ENCODE data around the gene CRYZL1. TPM values are rescaled to one million over a fixed set of nuclear protein-coding genes. Genes with fewer than 3 reads are reported as not detected.

The CRYZL1 gene
- total and polyA plus RNA-seq, 2 of the 8 experiments (the other 6 are each of a cell fraction or from before 2014, with no cell fraction given): 15.6 to 15.8 TPM

DNA sequence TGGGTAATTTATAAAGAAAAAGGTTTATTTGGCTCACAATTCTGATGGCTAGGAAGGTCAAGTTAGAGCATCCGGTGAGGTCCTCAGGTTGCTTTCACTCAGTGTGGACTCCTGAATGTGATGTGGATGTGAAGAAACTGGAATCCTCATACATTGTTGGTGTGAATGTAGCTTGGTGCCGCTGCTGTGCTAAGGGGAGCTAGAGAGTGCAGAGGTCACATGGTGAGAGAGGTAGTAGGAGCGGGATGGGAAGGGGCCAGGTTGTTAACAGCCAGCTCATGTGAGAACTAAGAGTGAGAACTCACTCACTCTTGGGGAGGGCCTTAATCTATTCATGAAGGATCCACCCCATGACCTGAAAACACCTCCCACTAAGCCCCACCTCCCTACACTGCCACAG, 22.6 kb upstream of the CRYZL1 start:
- Histone ChIP-seq H2AK5ac (ENCODE audit: low read depth, low read length) (0 out of 2 replicates have a peak overlapping the region, but pooled peaks have one; percentile 44), H3K27ac (ENCODE audit: low read depth, low read length) (no peak overlapping the region), H4K91ac (replicated peaks; ENCODE audit: insufficient read length, low read length) (no peak overlapping the region), H3K79me1 (ENCODE audit: low read depth, low read length) (peaks cover 6% of the 10 kb centered on the region), H3K23ac (ENCODE audit: insufficient read length) (no peak overlapping the region), H2AFZ (ENCODE audit: low read length) (no peak overlapping the region), H4K8ac (ENCODE audit: extremely low read depth, insufficient read depth, low read length) (no peak overlapping the region), H3K79me2 (ENCODE audit: control insufficient read depth in 1 of 2, insufficient read depth in 2 of 2, low read length in 2 of 2) (peaks cover 24 to 98% of the 10 kb centered on the region in 2 experiments), H3K4me1 (replicated peaks in 1 of 4; ENCODE audit: control insufficient read depth in 3 of 4, insufficient read depth in 4 of 4, low read length in 3 of 4) (peaks cover 0 to 9% (median under 1%) of the 10 kb centered on the region in 4 experiments; a peak in 2 of 7 replicates), H4K5ac (ENCODE audit: insufficient read length, low read depth, low read length) (no peak overlapping the region), H3K4me2 (ENCODE audit: insufficient read depth in 1 of 2, low read depth in 2 of 2, low read length in 2 of 2) (no peak overlapping the region), H3K18ac (ENCODE audit: extremely low read depth, low read length) (no peak overlapping the region), H3K9ac (replicated peaks in 1 of 4; ENCODE audit: extremely low read depth in 1 of 4, low read depth in 3 of 4, low read length in 3 of 4) (no peak overlapping the region), H2BK12ac (ENCODE audit: low read depth, low read length) (no peak overlapping the region), H3K27me3 (replicated peaks in 1 of 4; ENCODE audit: control insufficient read depth in 3 of 4, extremely low read depth in 1 of 4, insufficient read depth in 3 of 4, low read length in 3 of 4) (no peaks in the 10 kb centered on the region), H4K20me1 (replicated peaks in 1 of 2; ENCODE audit: control insufficient read depth in 1 of 2, insufficient read depth in 2 of 2, low read length in 2 of 2) (peaks cover 7 to 19% of the 10 kb centered on the region in 2 experiments), H2BK5ac (ENCODE audit: low read depth, low read length) (peak overlapping the region; percentile 31; the same call in 1 of the 2 replicates), H2BK20ac (ENCODE audit: low read length) (no peak overlapping the region), H2BK15ac (ENCODE audit: low read length) (no peak overlapping the region), H3K14ac (ENCODE audit: insufficient read length) (no peak overlapping the region), H3K4ac (replicated peaks; ENCODE audit: insufficient read length, low read depth, low read length) (no peak overlapping the region), H3K56ac (replicated peaks; ENCODE audit: insufficient read length, low read depth, low read length) (no peak overlapping the region), H3K9me3 (ENCODE audit: insufficient read depth in 2 of 2, low read depth in 1 of 2, low read length in 1 of 2) (no peaks in the 10 kb centered on the region), H2BK120ac (replicated peaks; ENCODE audit: low read depth, low read length) (no peak overlapping the region), H3K36me3 (ENCODE audit: control insufficient read depth in 2 of 4, insufficient read depth in 4 of 4, low read length in 3 of 4) (no peaks in the 10 kb centered on the region), H3K4me3 (ENCODE audit: extremely low read depth in 1 of 4, insufficient read depth in 2 of 4, low read depth in 3 of 4, low read length in 4 of 4) (no peak overlapping the region), H3K23me2 (ENCODE audit: low read depth, low read length) (no peaks in the 10 kb centered on the region)
- POLR2A ChIA-PET (ENCODE audit: partially characterized antibody): interaction anchor here (1.8 kb wide), 1 partner anchor 20 kb away, joined by 7 read pairs; no protein-coding TSS in a partner anchor
- TF ChIP-seq, protein P1, sequence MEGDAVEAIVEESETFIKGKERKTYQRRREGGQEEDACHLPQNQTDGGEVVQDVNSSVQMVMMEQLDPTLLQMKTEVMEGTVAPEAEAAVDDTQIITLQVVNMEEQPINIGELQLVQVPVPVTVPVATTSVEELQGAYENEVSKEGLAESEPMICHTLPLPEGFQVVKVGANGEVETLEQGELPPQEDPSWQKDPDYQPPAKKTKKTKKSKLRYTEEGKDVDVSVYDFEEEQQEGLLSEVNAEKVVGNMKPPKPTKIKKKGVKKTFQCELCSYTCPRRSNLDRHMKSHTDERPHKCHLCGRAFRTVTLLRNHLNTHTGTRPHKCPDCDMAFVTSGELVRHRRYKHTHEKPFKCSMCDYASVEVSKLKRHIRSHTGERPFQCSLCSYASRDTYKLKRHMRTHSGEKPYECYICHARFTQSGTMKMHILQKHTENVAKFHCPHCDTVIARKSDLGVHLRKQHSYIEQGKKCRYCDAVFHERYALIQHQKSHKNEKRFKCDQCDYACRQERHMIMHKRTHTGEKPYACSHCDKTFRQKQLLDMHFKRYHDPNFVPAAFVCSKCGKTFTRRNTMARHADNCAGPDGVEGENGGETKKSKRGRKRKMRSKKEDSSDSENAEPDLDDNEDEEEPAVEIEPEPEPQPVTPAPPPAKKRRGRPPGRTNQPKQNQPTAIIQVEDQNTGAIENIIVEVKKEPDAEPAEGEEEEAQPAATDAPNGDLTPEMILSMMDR (IDR thresholded peaks at IDR 0.05; ENCODE audit: control extremely low read depth in 1 of 3, insufficient read depth in 1 of 3, low read depth in 1 of 3, low read length in 3 of 3): peak in 1 of 3 experiments; percentile 4; a peak in 1 of 4 replicates
- TF ChIP-seq SP4 (IDR thresholded peaks at IDR 0.05; ENCODE audit: low read length): no peak
- DNase-seq (ENCODE audit: low read depth in 1 of 2, low spot score in 2 of 2) (no peak), FAIRE-seq (no peak)
- WGBS, 2 experiments (ENCODE audit: extremely low coverage in 1 of 2, insufficient coverage in 1 of 2, insufficient read length in 1 of 2, insufficient replicate concordance in 2 of 2, low coverage in 1 of 2, low lambda C conversion rate in 2 of 2, missing lambda C conversion rate in 1 of 2): 94% methylated on average over 3 of the region's 3 CpGs; no CpG with 5 or more reads in 1 of the 2 experiments
- CTCF ChIA-PET (ENCODE audit: partially characterized antibody): interaction anchor here (0.9 kb wide), 1 partner anchor 15 kb away, joined by 3 read pairs; no protein-coding TSS in a partner anchor

Measured in H1 (cell line).